GM10847 (cell line): ENCODE results near the gene NAV2.

Source experiments
- POLR2A ChIP-seq: IDR thresholded peaks from 2 replicates; pipeline ENCODE4 v1.6.1; 2011; ENCODE audit not compliant: insufficient read length; ENCODE audit errors: extremely low read depth

NAV2 gene

GRCh38 chr11:19952116-19952605, 239.5 kb downstream of the NAV2 start:
- TF ChIP-seq POLR2A, result no peak

- no peak for TF ChIP-seq POLR2A
These were observed 240.3 kb downstream of the NAV2 start for GRCh38 chr11:19952911-19953310.

- TF ChIP-seq POLR2A, result no peak
These were observed 240.7 kb downstream of the NAV2 start for GRCh38 chr11:19953336-19953735.

DNA sequence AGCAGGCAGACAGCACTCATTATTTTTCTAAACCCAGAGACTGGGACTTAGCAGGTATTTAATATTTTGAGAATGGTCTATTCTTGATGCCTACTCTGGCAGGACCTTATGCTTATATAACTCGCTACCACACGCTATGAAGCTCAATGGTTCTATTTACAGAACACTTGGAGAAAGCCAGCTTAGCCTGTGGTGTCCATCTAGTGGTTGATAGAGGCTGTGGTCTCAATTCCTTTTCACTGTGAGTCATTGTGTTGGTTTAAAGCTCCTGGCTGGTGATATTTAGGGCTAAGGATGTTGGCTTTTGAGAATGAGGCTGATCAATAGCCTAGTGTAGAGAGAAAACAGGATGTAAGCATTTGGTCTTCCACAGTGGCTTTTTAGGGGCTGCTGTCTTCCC, 241.3 kb downstream of the NAV2 start:
- TF ChIP-seq POLR2A, result no peak

DNA sequence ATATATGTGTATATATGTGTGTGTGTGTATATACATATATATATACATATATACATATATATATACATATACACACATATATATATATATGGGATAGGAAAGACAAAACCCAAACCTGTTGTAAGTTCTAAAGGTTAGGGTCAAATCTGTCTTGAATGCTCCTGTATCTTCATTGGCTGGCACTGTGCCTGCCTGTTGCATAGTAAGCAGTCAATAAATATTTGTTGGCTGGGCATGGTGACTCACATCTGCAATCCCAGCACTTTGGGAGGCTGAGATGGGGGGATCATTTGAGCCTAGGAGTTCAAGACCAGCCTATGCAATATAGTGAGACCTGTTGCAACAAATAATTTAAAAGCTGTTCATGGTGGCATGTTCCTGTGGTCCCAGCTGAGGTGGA, 242.3 kb downstream of the NAV2 start:
- no peak for TF ChIP-seq POLR2A

DNA sequence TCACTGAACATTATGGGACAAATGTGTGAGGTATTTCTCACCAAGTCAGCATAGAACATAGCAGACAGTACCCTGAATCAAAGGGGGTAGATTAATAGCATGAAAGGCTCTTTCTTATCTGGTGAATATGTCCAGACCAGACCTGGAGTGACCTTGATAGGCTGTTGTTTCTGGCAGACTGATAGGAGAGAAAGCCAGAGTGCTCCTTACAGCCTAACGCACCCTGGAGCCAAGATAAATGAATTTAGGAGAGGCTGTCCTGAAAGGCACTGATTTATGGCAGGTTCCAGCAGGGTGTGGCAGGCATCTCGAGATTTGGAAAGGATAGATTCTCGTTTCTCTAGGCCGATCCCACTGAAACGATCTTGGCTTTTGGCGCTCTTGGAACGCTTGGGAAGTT, 243.0 kb downstream of the NAV2 start:
- TF ChIP-seq POLR2A, result no peak

- TF ChIP-seq POLR2A, result no peak
These were observed 243.6 kb downstream of the NAV2 start for GRCh38 chr11:19956228-19956627.

- no peak for TF ChIP-seq POLR2A
These were observed 244.8 kb downstream of the NAV2 start for GRCh38 chr11:19957294-19957943.

- TF ChIP-seq POLR2A, result no peak
These were observed 245.6 kb downstream of the NAV2 start for GRCh38 chr11:19958204-19958603.

GRCh38 chr11:19959210-19959609, 246.6 kb downstream of the NAV2 start:
- TF ChIP-seq POLR2A, result no peak

DNA sequence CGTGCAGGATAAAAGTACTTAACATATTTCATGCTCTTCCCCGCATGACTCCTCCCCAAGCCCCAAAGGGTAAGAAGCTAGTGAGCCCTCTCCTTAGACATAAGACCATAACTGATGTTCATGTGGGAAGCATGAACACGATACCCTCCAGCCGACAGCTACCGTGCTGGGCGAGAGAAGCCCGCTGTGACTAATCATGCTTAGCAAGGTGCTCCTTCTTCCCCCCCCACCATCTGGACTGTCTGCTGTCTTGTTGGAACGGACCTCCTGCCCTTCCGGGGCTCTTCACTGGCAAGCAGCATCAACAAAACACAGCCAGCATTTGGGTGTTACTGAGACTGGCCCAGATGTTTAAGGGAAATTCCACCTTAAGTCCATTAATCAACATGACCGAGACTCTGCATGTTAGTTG, 247.0 kb downstream of the NAV2 start:
- TF ChIP-seq POLR2A, result no peak

GRCh38 chr11:19961225-19961624, 248.6 kb downstream of the NAV2 start:
- TF ChIP-seq POLR2A, result no peak

- no peak for TF ChIP-seq POLR2A
These were observed 249.6 kb downstream of the NAV2 start for GRCh38 chr11:19962053-19962800.

- no peak for TF ChIP-seq POLR2A
These were observed 250.2 kb downstream of the NAV2 start for GRCh38 chr11:19962801-19963175.

DNA sequence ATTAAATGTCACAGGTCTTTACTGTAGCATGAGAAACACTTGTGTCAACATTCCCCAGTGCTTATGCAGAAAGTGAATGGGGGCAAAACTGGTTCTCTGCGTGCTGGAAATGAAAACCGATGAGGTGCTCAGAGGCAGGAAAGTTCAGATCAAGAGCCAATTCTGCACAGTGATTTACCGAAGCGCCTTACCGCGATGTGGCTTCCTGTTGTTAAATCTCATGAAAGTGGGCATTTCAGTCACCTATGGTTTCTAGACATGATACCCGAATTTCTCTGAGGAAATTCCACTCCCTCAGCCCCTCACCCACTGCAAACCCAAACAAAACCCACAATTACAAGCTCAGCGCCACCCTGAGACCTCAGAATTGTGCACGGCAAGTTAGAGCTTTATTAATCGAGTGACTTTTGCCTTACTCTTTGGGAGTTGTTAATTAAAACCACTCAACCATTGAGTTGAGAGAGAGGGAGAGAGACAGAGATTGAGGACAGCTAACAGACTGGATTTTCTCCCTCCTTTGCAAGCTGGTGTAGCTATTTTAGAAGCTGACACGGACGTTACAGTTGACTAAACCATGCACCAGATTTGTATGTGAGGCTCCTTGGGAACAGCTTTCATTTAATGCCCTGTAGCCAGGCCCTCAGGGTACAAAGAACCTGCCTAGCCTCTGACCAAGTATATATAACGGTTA, 251.2 kb downstream of the NAV2 start:
- no peak for TF ChIP-seq POLR2A

- TF ChIP-seq POLR2A, result no peak
These were observed 253.8 kb downstream of the NAV2 start for GRCh38 chr11:19966441-19966840.
